CD1c-positive myeloid dendritic cell (primary cell): Measurements from ENCODE around the gene UBE2L5.

Experiments
- DNase-seq: peaks from one replicate; pipeline ENCODE4 v3.0.0-alpha.2; 2016; ENCODE audit errors: extremely low spot score

Gene UBE2L5

DNA sequence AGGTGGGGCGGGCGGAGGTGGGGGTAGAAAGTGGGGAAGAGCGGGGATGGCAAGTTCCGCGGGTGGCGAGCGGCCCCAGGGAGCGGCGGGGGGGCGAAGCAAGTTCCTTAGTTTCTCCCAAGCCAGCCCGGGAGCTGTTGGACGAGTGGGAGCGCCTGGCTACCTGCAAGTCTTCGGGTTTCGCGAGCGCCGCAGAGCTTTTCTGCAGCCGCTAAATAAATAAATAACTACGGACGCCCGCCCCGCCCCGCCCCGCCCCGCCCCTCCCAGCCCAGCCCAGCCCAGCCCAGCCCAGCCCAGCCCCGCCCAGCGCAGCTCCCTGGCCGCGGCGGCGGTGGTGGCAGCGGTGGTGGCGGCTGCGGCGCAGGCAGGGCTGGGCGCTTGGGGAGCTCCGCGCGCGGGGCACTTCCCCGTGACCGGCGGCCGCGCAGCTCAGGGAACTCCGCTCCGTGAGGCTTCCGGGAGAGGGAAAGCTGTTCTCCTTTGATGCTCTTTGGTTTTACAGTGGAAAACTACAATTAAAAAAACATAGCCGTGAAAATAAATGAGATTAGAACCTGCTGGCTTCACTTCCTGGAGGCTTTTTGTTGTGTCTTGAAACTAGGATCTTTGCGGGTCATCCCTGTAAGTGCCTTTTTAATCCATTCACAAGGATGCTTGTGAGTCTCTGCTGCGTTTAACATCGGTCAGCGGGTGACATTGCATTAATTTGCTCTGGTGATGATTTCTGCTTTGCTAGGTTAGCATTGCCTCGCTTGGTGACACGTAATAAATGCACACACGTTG is at the start of gene UBE2L5:
Gene UBE2L5, plus strand, starts transcription at position 440 of the 786 bp plus-strand sequence. CDS start 5,498 bp downstream, outside the sequence.
- peak; percentile 90 for DNase-seq

DNA sequence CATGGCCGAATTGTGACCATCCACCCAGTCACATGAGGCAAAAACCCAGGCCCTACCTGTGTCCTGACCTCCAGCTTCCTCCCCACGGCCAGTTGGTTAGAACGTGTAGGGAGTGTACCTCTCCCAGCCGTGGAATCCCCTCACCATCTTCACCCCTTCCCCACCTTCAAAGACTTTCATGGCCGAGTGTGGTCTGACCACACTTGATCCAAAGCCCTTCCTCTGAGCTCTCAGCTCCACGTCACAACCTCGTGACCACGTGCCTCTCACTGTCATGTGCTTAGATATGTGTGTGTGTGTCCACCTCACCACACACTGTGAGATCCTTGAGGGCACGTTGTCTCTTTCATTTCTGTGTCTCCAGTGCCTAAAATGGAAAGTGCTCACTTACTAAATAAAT is 48.6 kb upstream of the UBE2L5 start:
- DNase-seq = peak; percentile 44

DNA sequence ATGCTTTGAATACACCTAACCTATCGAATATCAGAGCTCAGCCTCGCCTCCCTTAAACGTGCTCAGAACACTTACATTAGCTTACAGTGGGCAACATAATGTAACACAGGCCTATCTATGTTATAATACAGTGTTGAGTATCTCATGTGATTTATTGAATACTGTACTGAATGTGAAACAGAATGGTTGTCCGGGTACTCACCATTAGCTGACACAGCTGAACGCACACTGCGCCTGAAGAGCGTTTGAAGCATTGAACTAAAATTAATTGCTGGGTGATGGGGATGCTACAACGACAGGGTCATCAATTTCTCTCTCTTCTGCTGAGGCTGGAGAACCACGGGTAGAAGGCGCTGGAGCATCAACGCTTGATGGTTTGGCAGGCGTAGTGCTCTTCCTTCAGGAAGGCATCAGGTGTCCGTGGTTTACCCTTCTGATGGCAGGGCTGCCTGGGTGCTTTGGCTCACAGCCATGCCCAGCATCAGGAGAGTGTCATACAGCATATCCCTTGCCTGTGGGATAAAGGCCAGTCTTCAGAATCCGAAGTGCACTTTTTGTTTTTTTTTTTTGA is 46.9 kb upstream of the UBE2L5 start:
- DNase-seq = no peak

DNA sequence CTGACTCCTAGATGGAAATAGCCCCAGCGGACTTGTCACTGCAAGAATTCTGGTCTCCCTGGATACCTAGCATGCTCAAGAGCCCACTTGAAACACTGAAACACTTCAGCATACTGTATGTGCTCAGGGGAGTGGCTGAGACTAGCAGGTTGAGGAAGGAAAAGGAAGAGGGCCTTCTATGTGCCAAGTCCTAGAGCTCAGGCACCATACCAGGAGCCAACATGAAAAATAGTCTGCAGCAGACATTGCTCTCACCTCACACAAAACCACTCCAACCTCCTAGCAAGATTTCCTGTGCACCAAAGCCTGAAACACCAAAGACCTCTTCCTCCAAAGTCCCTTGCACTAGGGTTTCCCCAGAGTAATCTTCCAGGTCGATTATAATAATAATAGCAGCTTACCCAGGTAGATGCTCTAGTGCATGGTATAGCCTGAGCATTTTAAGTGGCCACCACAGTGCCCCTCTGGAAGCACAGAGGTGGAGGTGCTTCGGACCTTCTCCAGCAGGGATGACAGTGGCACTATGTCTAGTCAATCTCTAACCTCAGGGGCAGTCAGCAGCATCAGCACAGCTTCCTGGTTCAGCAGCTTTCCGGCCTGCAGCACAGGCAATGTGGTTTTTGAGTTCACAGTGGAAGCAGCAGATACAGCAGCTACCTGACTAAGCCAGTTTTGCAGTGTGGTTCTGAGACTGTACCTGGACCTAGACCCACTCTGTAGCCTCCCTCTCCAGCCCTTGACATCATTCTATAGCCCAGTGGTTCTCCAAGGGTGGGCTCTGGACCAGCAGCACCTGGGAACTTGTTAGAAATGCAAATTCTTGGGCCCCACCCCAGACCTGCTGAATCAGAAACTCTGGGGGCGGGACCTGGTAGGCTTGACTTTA is 45.6 kb upstream of the UBE2L5 start:
- DNase-seq = peak; percentile 26

DNA sequence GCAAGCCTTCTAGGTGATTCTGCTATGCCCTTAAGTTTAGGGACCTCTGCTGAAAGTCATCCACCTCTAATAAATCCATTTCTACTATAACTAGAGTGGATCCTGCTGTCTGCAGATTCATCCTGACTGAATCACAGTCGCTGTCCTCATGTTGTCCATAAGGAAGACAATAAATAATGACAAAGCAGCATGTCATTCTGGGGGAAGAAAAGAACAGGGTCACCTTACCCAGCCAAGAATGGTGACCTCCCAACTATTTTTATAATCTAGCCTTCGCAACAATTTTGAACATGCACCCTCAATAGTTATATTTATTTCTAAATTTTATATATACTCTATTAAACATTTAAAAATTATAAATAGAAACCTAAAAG is 45.0 kb upstream of the UBE2L5 start:
- no peak for DNase-seq

DNA sequence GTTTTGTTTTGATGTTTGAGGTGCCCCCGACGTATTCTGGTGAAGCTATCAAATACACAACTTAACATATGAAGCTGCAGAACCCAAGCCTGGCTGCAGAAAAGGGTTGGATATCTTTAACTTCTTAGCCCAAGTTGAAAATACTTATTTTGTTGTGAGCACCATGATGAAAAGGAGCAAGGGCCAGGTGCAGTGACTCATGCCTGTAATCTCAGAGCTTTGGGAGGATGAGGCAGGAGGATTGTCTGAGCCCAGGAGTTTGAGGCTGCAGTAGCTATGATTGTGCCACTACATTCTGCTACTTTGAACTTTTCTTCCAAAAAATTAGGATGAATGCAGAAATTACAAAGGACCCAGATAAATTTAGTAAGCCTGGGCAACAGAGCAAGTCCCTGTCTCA is 44.1 kb upstream of the UBE2L5 start:
- no peak for DNase-seq

DNA sequence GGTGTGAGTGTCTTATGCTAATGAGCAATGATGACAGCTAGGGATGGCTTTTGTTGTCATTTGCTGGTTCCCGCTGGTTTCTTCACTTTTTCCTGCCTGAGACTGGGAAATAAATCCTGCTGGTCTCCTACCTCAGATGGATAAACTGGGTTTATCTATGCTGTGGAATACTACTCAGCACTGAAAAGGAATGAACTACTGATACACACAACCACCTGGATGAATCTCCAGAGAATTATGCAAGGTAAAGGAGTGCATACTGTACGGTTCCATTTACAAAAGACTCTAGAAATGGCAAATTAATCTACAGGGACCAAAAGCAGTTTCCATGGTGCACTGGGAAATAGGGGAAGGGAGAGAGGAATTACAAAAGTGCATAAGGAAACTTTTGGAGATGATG is 41.2 kb upstream of the UBE2L5 start:
- DNase-seq = no peak

DNA sequence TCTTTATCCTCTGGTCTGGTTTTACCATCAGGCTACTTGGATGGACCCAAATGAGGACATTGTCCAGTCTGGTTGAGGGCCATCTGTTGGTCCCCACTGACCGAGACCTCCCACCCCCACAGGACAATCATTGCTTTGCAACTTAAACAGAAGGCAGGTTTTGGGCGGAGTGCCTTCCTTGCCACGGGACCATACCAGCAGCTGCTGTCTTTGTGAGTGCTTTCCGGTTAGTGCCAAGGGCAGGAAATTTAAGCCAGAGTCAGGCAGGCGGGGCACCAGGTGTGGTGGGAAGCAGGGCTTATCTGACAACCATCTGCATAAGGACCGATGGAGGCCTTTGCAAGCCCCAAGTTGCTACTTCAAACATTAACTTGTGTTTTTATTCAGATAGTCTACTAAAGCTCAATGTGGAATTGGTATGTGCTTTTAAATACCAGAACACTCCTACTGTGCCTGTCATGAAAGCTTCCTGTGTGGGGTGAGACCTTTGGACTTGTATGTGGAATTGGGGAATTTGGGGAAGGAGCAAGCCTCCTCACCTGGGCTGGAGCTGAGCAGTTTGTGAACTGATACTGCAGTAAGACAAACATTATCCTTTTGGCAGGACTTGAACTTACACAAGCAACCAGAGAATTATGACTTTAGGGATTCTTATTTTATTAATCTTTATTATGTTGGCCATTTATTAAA is 39.3 kb upstream of the UBE2L5 start:
- DNase-seq = no peak

DNA sequence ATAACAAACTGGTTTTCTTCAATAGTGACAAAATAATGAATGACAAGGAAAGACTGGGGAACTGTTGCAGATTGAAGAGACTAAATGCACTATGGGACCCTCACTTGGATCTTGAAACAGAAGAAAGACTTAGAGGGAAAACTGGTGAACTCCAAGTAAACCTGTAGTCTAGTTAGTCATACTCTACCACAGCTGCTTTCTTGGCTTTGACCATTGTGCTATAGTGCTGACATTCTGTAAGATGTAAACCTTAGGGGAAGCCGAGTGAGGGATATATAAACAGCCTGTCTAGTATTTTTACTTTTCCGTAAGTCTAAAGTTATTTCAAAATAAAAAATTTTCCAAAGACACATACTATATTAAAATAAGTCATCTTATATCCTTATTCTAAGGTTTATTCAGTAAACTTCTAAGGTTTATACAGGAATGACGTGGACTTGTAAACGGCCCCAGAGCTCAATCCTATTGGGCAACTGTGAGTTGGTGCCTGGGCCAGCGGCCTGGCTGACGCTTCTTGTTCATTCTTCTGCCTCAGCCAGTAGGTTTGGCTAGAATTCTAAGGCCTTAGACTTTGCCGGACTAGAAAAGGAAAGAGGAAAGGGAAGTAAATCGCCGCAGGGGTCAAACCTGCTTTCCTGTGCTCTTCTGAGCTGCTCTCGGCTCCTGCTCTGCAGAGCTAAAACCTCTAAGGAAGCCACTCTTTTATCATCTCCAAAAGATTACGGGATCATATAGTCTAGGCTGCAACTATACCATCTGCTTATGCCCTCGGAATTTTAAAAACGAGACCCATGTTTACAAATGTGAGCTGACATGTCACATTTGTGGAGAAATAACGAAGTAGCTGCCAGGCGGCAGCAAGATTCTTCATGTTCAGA is 33.6 kb upstream of the UBE2L5 start:
- DNase-seq = peak; percentile 35

DNA sequence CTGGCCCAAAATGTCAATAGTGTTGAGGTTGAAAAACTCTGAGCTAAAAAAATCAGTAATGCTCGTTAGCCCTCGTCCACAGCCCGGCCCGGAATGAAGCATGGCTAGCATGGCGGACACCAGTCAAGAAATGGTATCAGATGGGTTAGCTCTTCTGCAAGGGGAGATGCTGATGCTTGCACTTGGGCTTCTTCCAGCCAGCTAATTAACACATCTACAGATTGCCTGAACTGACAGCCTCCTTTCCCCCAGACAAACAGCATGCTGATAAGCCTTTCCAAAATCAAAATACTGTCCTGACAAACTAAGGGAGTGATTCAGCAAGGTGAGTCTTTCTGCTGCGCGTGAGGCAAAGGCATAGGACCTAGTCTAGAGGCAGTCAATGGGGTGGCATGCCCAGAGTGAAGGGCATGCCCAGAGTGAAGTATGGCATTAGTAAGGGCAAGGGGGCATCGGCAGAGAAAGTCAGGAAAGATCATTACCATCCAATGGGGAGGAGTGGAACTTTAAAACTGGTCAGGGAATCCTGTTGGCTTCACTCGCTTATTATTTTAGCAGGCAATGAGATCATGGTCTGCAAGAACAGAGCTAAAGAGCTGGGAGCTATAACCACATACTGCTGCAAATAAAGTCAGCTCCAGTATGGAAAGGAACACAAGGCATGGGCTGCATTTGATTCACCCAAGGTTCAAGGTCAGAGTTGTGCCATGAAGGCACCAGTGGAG is 30.2 kb upstream of the UBE2L5 start:
- DNase-seq = no peak

DNA sequence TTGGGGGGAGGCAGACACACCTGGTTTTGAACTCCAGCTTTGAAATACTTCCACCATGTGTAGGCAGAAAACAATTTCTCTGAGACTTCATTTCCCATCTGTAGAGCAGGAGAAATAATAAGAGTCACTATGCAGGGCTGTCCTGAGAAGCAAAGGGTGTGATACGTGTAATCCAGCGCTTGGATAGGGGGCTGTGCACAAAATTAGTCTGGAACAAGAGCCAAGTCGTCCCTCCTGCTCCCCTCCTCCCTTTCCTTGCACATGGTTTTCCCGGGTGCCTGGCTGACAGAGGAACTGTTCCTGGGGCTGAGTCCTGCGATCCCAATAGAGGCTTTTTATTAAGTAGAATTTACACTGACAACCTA is 29.6 kb upstream of the UBE2L5 start:
- no peak for DNase-seq

DNA sequence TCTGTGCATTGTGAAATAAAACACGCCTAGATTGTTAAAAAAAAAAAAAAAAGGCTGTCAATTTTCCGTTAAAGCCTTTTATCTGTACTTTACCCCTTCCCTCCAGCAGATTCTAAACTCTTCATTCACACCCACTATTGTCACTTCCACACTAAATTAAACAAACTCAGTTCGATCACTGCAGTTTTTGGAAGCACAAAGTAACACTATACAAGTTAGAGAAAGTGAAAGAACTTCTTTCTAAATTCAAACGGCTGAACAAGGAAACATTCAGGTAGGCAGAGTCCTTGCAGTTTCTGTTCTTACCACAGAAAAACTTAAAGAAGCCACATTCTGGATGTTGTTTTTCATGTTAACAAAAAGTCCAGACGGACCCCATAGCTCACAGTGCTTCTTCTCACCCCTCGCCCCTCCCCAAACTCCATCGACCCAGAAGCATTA is 27.5 kb upstream of the UBE2L5 start:
- peak; percentile 32 for DNase-seq

DNA sequence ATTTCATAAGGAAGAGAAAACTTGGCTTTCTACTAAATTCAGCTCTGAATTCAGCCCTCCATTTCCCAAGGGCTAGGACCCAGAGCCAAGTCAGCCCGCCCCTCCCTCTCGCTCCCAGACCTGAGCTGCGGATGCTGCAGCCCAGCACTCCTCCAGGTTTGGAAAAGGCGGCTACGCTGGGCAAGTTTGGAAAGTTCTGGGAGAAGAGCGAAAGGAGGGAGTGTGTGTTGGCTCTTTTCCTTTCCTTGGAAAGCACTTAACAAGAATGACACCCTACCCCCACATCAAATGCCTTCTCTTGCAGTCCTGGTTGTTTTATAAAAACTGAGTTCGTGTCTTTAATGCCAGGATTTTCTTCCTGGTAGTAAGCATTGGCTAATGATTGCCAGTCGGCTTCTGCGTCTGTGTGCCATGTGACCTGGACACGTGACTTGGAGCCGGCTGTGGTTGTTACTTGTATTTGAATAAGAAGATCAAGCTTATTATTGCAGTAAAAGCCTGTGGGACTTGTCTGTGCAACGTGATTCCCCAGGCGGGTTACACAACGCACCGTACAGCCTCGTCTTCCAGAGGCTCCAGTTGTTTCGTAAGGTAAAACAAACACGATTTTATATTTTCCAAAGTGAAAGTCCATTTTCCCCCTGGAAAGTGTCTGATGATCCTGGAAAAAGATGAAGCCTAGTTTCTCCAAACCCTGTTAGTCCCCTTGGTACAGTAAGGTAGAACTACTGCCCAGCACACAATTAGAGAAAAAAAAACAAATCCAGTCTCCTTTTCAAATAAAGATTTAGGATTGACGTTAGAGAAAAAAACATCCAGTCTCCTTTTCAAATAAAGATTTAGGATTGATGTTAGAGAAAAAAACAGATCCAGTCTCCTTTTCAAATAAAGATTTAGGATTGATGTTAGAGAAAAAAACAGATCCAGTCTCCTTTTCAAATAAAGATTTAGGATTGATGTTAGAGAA is 26.8 kb upstream of the UBE2L5 start:
- peak; percentile 81 for DNase-seq

DNA sequence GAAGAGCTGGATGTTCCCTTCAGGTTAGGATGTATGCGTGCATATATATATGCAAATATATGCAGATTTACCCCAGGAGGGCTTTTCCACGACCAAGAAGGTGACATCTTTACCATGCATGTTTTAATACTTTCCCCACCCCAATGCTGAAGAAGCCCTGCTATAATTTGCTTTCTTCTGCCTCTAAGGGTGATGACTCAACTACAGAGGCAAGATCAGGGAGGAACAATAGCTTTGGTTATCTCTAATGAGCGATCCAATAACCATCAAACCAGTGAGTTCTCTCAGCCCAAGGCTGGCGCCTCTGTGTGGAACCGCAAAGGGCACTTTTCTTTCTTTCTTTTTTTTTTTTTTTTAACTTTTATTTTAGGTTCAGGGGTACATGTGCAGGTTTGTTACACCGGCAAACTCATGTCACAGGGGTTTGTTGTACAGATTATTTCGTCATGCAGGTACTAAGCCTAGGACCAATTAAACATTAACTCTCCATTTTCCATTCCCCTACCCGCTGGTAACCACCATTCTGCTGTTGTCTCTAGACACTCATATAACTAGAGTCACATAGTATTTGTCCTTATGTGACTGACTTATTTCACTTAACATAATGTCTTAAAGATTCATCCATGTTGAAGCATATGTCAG is 25.7 kb upstream of the UBE2L5 start:
- no peak for DNase-seq

DNA sequence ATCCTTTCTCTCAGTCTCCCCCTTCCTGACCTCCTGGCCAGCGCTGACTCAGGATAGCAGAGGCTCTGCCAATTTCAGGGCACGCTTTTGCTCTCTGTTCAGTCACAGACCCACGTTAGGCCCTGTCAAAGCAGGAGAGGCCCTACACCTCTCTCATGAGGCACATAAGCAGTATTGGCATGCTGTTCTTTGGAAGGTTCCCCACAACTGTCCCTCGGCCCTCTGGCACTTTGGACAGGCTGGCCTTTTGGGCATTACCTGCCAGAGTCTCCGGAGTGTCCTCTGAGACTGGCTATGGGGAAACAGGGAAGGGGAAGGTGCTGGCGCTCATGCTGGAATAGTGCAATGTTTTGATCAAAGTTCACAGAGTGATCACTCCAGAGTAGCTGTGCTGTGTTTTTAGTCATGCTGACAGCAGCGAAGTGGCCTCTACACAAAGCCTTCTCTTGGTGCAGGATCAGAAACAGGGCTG is 23.7 kb upstream of the UBE2L5 start:
- no peak for DNase-seq

DNA sequence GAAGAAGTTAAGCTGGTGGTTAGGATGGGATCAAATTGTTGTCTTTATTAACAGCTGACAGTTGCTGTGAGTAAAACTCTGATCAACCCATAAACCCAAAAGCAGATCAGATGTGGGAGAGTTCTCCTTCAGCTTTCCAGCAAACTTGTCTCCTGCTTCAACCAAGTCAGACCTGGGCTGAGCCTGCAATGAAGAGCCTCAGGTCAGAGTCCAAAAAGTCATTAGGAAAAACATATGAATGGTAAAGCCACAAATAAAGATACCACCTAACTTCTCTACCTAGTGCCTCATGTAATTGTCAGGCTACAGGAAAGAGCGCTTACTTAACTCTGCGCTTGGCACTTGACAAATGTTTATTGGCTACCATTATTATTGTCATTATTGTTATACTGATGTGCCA is 21.9 kb upstream of the UBE2L5 start:
- no peak for DNase-seq

DNA sequence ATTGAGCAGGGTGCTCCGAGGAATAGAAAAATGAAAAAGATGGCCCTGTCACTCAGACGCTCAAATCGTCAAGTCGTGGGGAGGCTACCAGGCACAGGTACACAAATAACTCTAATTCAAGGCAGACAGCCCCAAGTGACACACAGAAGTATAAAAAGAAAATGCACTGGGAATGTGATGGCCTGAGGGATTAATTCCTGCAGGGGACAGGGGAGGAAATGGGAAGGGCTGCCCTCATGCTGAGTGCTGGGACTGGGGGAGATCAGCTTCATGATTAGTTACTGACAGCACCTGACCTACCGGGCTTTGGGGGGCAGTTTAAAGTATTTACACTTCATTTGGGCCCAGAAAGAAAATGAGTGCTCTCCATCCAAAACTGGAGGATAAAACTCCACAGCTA is 20.9 kb upstream of the UBE2L5 start:
- DNase-seq = no peak

DNA sequence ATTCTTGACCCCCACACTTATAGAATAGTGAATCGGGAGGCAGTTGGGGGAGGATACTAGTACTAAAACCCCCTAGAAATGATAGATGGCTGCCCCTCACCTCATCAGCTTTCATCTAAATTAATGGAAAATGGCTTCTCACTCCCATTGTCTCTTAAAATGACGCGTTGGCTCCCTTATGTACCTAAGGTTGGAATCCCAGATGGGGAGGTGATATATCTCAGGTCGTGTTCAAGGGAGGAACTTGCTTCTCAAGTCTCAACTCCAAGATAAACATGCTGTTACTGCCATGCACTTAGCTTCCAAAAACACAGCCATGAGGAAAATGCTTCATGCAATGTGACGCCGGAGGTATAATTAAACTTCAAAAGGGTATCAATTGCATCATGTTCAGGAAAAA is 18.8 kb upstream of the UBE2L5 start:
- DNase-seq = no peak

DNA sequence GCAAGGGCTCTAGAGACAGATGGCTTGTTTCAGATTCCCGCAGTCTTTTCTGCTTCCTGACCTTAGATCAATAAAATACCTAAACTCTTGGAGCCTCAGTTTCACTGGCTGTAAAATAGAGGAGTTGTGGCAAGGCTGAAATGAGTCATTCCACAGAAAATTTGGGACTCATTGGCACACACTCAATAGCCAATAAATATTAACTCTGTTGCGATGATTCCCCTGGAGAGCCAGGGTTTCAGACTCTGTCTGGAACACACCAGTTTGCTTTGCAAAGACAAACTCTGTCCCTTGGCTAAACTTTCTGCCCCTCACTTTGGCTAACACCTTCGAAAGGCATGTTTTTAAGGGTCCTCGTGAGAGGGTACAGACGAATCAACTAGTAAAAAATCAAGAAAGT is 18.1 kb upstream of the UBE2L5 start:
- no peak for DNase-seq
